ENCODE results near the gene MDGA2.

DNA sequence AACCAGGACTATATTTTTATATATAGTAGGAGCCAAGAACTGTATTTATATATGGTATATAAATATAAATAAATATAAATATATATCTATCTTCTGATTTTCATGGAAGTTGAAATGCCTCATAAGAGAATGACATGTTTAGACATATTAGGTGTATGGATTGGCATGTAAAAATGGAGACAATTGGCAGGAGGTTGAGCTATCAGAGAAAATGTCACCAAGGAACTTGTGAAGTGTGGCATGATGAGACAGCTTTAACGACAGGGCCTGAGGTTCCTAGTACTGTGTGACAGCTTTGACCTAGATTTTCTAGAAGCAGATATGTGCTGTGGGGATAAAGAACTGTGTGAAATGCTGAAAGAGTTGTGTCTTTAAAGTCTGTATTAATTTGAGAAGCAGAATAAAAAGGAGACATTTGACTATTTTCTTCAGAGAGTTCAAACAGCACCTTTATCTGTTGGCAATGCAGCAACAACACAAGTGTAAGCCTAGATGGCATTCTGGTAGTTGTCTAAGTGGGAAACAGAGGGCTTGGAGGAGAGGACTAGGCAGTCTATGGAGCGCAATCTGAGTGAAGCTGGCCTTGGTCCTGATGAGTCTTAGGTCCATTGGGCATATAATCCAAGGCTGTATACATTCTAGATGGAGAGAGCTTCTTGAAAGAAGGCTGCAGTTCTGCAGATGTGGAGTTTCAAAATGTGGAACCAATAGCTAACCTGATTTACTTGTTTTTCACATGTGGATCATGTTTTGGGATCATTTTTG lies 47.7 kb upstream of the MDGA2 start:
- TF ChIP-seq CTBP1 (IDR thresholded peaks at IDR 0.05; ENCODE audit: borderline replicate concordance) (no peak), FOXM1 (IDR thresholded peaks at IDR 0.05; ENCODE audit: borderline replicate concordance) (no peak), L3MBTL2 (conservative IDR thresholded peaks at IDR 0.05) (no peak), FOXK2 (IDR thresholded peaks at IDR 0.05) (no peak)
